ENCODE results near the gene DET1.

DNA sequence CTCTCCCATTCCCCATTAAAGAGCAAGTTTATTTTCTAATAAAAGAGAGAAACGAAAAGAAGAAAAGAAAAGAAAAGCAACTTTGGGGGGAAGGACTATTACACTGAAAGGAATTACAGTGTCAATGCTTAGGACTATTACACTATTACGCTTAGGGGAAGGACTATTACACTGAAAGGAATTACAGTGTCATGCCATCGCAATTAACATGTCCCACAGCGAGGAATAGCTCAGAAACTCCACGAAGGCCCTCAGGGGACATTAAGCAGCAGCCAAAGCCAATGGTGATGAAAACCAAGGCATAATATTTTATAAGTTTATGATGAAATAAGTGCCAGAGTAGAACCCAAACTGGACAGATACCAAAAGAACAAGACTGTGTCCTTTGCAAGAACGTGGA, 22.1 kb upstream of the DET1 start:
- TF ChIP-seq POLR2AphosphoS5 (IDR thresholded peaks at IDR 0.05; ENCODE audit: low read depth, low read length) (no peak), POLR2A (IDR thresholded peaks at IDR 0.05; ENCODE audit: low read depth, low read length) (no peak)

Measured in GM12892 (cell line).